Measurements from ENCODE around the gene POC1A.

DNA sequence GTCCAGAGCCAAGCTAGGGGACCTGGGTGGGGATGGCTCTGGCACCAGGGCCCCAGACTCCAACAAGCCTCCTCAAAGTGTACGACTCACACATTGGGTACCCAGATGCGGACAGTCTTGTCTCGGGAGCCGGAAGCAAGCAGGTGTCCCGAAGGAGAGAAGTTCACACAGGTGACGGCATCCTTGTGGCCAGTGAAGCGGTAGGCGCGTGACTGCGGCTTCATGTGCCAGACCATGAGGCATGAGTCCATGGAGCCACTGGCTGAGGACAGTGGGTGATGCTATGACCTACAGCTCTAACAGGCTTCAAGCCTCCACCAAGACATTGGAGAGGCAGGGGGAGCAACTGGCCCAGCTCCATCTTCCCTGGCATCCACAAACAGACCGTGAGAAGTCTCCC is 4.5 kb downstream of the POC1A start:
- TF ChIP-seq, protein P1, sequence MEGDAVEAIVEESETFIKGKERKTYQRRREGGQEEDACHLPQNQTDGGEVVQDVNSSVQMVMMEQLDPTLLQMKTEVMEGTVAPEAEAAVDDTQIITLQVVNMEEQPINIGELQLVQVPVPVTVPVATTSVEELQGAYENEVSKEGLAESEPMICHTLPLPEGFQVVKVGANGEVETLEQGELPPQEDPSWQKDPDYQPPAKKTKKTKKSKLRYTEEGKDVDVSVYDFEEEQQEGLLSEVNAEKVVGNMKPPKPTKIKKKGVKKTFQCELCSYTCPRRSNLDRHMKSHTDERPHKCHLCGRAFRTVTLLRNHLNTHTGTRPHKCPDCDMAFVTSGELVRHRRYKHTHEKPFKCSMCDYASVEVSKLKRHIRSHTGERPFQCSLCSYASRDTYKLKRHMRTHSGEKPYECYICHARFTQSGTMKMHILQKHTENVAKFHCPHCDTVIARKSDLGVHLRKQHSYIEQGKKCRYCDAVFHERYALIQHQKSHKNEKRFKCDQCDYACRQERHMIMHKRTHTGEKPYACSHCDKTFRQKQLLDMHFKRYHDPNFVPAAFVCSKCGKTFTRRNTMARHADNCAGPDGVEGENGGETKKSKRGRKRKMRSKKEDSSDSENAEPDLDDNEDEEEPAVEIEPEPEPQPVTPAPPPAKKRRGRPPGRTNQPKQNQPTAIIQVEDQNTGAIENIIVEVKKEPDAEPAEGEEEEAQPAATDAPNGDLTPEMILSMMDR (IDR thresholded peaks at IDR 0.05 in 8 of 11, conservative IDR thresholded peaks at IDR 0.05 in 3 of 11): no peak
- TF ChIP-seq POLR2AphosphoS5 (IDR thresholded peaks at IDR 0.05): no peak
- no peak for TF ChIP-seq POLR2A (IDR thresholded peaks at IDR 0.05)
